Hippocampal formation (tissue), 2 donors: ENCODE data around the gene HBP1.
"Not testable (repeated sequence)": the region's sequence is repeated elsewhere in the genome, so short reads cannot be mapped to it uniquely, and the experiment has no call there.

ENCODE experiments used
- DNase-seq, 2 donors: peaks; one replicate each; lab custom pipeline; 2025; lab: John Stamatoyannopoulos, UW

HBP1 gene

GRCh38 chr7:107224374-107225223, 55.8 kb downstream of the HBP1 start:
- DNase-seq: no peak

- DNase-seq: no peak
Observed at GRCh38 chr7:107228291-107228690, 59.5 kb downstream of the HBP1 start.

- no peak for DNase-seq
Observed at GRCh38 chr7:107230334-107230733, 61.5 kb downstream of the HBP1 start.

GRCh38 chr7:107232568-107233090, 63.8 kb downstream of the HBP1 start:
- DNase-seq: no peak

GRCh38 chr7:107233174-107233573, 64.4 kb downstream of the HBP1 start:
- DNase-seq: no peak

GRCh38 chr7:107233981-107234380, 65.2 kb downstream of the HBP1 start:
- no peak for DNase-seq

GRCh38 chr7:107234436-107234835, 65.6 kb downstream of the HBP1 start:
- DNase-seq: peak in 1 of 2 donors; percentile 60

- peak in 1 of 2 donors; percentile 29 for DNase-seq
Observed at GRCh38 chr7:107236862-107237261, 68.1 kb downstream of the HBP1 start.

GRCh38 chr7:107237451-107237850, 68.6 kb downstream of the HBP1 start:
- no peak for DNase-seq

GRCh38 chr7:107242267-107242666, 73.5 kb downstream of the HBP1 start:
- no peak for DNase-seq

GRCh38 chr7:107244613-107245012, 75.8 kb downstream of the HBP1 start:
- DNase-seq: no peak

GRCh38 chr7:107246836-107247235, 78.0 kb downstream of the HBP1 start:
- not testable (repeated sequence) for DNase-seq

GRCh38 chr7:107248551-107249316, 79.9 kb downstream of the HBP1 start:
- DNase-seq: no peak

GRCh38 chr7:107251963-107252362, 83.2 kb downstream of the HBP1 start:
- no peak for DNase-seq
